ENCODE data around the gene ECSIT. TPM values are rescaled to one million over a fixed set of nuclear protein-coding genes. Genes with fewer than 3 reads are reported as not detected.
A peak's percentile ranks its signal among the peaks of the same experiment; 100 is the strongest.

Gene ECSIT
- total RNA-seq, 4 donors from 2014 or later: 25.0 to 63.1 (median 33.2) TPM

GRCh38 chr19:11507370-11508078 is 21.4 kb downstream of the ECSIT start:
- no peak for TF ChIP-seq CTCF (IDR thresholded peaks at IDR 0.05)
- ATAC-seq (ENCODE audit: low FRiP score) (no peak), DNase-seq (ENCODE audit: low spot score) (no peak)

GRCh38 chr19:11506967-11507366 is 22.0 kb downstream of the ECSIT start:
- no peak for TF ChIP-seq CTCF (IDR thresholded peaks at IDR 0.05)
- ATAC-seq (ENCODE audit: low FRiP score) (no peak), DNase-seq (ENCODE audit: low spot score) (no peak)

- no peak for DNase-seq (ENCODE audit: low spot score)
- no peak for TF ChIP-seq CTCF (IDR thresholded peaks at IDR 0.05)
- no peak for ATAC-seq (ENCODE audit: low FRiP score)
Observed at GRCh38 chr19:11506101-11506555, 22.8 kb downstream of the ECSIT start.

GRCh38 chr19:11505504-11506100 is 23.3 kb downstream of the ECSIT start, which contains the start of gene ZNF653:
ZNF653 (minus strand) TSS chr19:11505839; CDS start chr19:11505786, 53 bp downstream.
- DNase-seq (ENCODE audit: low spot score): peak; percentile 83
- no peak for TF ChIP-seq CTCF (IDR thresholded peaks at IDR 0.05)
- peak; percentile 87 for ATAC-seq (ENCODE audit: low FRiP score)

- ATAC-seq (ENCODE audit: low FRiP score) (peak; percentile 98), DNase-seq (ENCODE audit: low spot score) (peak; percentile 91)
- TF ChIP-seq CTCF (IDR thresholded peaks at IDR 0.05): no peak
Observed at GRCh38 chr19:11505032-11505503, 23.9 kb downstream of the ECSIT start.

- DNase-seq (ENCODE audit: low spot score) (no peak), ATAC-seq (ENCODE audit: low FRiP score) (no peak)
- no peak for TF ChIP-seq CTCF (IDR thresholded peaks at IDR 0.05)
Observed at GRCh38 chr19:11504502-11505031, 24.4 kb downstream of the ECSIT start.

Measured in omental fat pad (tissue), 4 donors.